MCF 10A (cell line): Measurements from ENCODE around the gene C12orf43. TPM values are rescaled to one million over a fixed set of nuclear protein-coding genes. Genes with fewer than 3 reads are reported as not detected.

Experiments
- BruUV-seq: library from RNA; stranded (reverse); fragments of 400-500 nt; replicated peaks from 2 replicates; lab custom pipeline; 2021; lab: Mats Ljungman, UMichigan
- CTCF ChIA-PET: fragments of 300-600 bp; sonication (Branson Sonifier 250); formaldehyde crosslinking; extraction: SDS; loops from one replicate; lab custom pipeline; 2021; ENCODE audit warnings: antibody characterized with exemption, inconsistent platforms; lab: Yijun Ruan, JAX
- POLR2A ChIA-PET: fragments of 300-600, 350-650 bp; sonication (Branson Sonifier 250); formaldehyde crosslinking; extraction: SDS; loops from one replicate; lab custom pipeline; 2020; ENCODE audit warnings: antibody characterized with exemption, inconsistent platforms; lab: Yijun Ruan, JAX
- DNase-seq: peaks from one replicate; pipeline ENCODE4 v3.0.0-alpha.2; 2018; ENCODE audit not compliant: unreplicated experiment
- H3K27ac Mint-ChIP-seq: one replicate; pipeline ENCODE4 v1.8.0; 2022; ENCODE audit warnings: mild to moderate bottlenecking, low read depth, mixed read lengths; ENCODE audit not compliant: unreplicated experiment
- H3K27me3 Mint-ChIP-seq: one replicate; pipeline ENCODE4 v1.8.0; 2022; ENCODE audit warnings: mixed read lengths; ENCODE audit not compliant: insufficient read depth, unreplicated experiment
- H3K36me3 Mint-ChIP-seq: one replicate; pipeline ENCODE4 v1.8.0; 2022; ENCODE audit warnings: mild to moderate bottlenecking, moderate library complexity, mixed read lengths; ENCODE audit not compliant: insufficient read depth, unreplicated experiment
- H3K4me1 Mint-ChIP-seq: one replicate; pipeline ENCODE4 v1.8.0; 2022; ENCODE audit warnings: mixed read lengths; ENCODE audit not compliant: insufficient read depth, unreplicated experiment
- H3K4me3 Mint-ChIP-seq: one replicate; pipeline ENCODE4 v1.8.0; 2022; ENCODE audit warnings: mild to moderate bottlenecking, moderate library complexity, mixed read lengths; ENCODE audit not compliant: unreplicated experiment
- H3K9me3 Mint-ChIP-seq: one replicate; pipeline ENCODE4 v1.8.0; 2022; ENCODE audit warnings: mixed read lengths; ENCODE audit not compliant: unreplicated experiment
- intact Hi-C: fragments of 100-400 bp; cut with micrococcal nuclease; formaldehyde crosslinking; loops from 2 replicates; pipeline ENCODE4 v1.14.1; 2022
- total RNA-seq: library from RNA; stranded (reverse); gene quantifications from 2 replicates; pipeline ENCODE4 v1.2.3, GENCODE V29; 2022
- TF ChIP-seq, protein P1 (sequence below): fragments of 200-600 bp; IDR thresholded peaks from one replicate; pipeline ENCODE4 v1.8.0; 2022; ENCODE audit warnings: antibody characterized with exemption, mild to moderate bottlenecking; ENCODE audit not compliant: unreplicated experiment

C12orf43 gene
- total RNA-seq, 1 experiment from 2014 or later, result 18.9 TPM

DNA sequence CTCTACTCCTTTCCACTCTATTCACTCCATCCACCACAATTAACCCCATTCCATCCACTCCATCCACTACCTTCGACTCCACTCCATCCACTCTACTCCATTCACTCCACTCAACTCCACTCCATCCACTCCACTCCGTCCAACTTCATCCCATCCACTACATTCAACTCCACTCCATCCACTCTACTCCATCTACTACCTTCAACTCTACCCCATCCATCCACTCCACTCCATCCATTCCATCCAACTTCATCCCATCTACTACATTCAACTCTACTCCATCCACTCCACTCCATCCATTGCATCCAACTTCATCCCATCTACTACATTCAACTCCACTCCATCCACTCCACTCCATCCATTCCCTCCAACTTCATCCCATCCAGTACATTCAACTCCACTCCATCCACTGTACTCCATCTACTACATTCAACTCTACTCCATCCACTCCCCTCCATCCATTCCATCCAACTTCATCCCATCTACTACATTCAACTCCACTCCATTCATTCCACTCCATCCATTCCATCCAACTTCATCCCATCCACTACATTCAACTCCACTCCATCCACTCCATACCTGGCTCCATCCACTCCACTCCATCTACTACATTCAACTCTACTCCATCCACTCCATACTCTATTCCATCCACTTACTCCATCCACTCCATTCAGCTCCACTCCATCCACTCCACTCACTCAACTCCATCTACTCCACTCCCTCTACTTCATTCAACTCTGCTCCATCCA, 21.5 kb downstream of the C12orf43 start:
- BruUV-seq, result no TSS peak
- intact Hi-C loops, result no loop called here
- no peak overlapping the region for H3K4me3 Mint-ChIP-seq
- no peak overlapping the region for H3K27ac Mint-ChIP-seq
- peaks cover 5% of the 10 kb centered on the region for H3K36me3 Mint-ChIP-seq
- no peak for DNase-seq
- POLR2A ChIA-PET, result no interaction called here
- CTCF ChIA-PET, result no interaction called here
- no peaks in the 10 kb centered on the region for H3K4me1 Mint-ChIP-seq
- peaks cover 35% of the 10 kb centered on the region for H3K27me3 Mint-ChIP-seq
- TF ChIP-seq, protein P1, sequence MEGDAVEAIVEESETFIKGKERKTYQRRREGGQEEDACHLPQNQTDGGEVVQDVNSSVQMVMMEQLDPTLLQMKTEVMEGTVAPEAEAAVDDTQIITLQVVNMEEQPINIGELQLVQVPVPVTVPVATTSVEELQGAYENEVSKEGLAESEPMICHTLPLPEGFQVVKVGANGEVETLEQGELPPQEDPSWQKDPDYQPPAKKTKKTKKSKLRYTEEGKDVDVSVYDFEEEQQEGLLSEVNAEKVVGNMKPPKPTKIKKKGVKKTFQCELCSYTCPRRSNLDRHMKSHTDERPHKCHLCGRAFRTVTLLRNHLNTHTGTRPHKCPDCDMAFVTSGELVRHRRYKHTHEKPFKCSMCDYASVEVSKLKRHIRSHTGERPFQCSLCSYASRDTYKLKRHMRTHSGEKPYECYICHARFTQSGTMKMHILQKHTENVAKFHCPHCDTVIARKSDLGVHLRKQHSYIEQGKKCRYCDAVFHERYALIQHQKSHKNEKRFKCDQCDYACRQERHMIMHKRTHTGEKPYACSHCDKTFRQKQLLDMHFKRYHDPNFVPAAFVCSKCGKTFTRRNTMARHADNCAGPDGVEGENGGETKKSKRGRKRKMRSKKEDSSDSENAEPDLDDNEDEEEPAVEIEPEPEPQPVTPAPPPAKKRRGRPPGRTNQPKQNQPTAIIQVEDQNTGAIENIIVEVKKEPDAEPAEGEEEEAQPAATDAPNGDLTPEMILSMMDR, result no peak
- H3K9me3 Mint-ChIP-seq, result peaks cover 16% of the 10 kb centered on the region

DNA sequence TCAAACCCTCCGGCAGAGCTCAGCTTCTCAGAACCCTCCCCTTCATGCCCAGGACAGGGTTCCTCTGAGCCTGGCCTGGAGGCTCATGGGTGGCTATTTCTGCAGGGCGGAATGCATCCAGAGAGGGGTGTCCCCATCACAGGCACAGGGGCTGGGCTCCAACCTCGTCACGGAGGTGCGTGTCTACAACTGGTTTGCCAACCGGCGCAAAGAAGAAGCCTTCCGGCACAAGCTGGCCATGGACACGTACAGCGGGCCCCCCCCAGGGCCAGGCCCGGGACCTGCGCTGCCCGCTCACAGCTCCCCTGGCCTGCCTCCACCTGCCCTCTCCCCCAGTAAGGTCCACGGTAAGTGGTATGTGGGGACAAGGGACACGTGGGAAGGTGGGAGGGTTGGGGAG, 22.2 kb downstream of the C12orf43 start:
- DNase-seq, result no peak
- intact Hi-C loops, result no loop called here
- no TSS peak for BruUV-seq
- peaks cover 5% of the 10 kb centered on the region for H3K36me3 Mint-ChIP-seq
- TF ChIP-seq, protein P1, result no peak
- no peaks in the 10 kb centered on the region for H3K4me1 Mint-ChIP-seq
- POLR2A ChIA-PET, result no interaction called here
- H3K4me3 Mint-ChIP-seq, result no peak overlapping the region
- peaks cover 35% of the 10 kb centered on the region for H3K27me3 Mint-ChIP-seq
- H3K9me3 Mint-ChIP-seq, result peaks cover 16% of the 10 kb centered on the region
- H3K27ac Mint-ChIP-seq, result no peak overlapping the region
- CTCF ChIA-PET, result no interaction called here

DNA sequence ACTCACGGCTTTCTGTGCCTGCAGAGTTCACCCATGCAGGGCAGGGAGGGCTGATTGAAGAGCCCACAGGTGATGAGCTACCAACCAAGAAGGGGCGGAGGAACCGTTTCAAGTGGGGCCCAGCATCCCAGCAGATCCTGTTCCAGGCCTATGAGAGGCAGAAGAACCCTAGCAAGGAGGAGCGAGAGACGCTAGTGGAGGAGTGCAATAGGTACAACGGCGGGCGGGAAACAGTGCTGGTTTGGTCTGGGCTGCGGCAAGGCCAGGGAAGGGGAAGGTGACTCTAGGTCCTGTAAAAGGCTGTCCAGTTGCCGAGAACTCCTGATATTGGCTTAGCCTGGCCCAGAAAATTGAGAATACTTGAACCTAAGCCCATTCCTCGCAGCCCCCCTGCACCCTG, 22.8 kb downstream of the C12orf43 start:
- H3K4me3 Mint-ChIP-seq, result no peak overlapping the region
- H3K27ac Mint-ChIP-seq, result no peak overlapping the region
- DNase-seq, result no peak
- H3K4me1 Mint-ChIP-seq, result no peaks in the 10 kb centered on the region
- intact Hi-C loops, result no loop called here
- BruUV-seq, result no TSS peak
- TF ChIP-seq, protein P1, result no peak
- POLR2A ChIA-PET, result interaction anchor here (2.2 kb wide), 1 partner anchor 10 kb away, joined by 6 read pairs; no protein-coding TSS in a partner anchor
- peaks cover 16% of the 10 kb centered on the region for H3K9me3 Mint-ChIP-seq
- CTCF ChIA-PET, result no interaction called here
- peaks cover 35% of the 10 kb centered on the region for H3K27me3 Mint-ChIP-seq
- H3K36me3 Mint-ChIP-seq, result peaks cover 5% of the 10 kb centered on the region

DNA sequence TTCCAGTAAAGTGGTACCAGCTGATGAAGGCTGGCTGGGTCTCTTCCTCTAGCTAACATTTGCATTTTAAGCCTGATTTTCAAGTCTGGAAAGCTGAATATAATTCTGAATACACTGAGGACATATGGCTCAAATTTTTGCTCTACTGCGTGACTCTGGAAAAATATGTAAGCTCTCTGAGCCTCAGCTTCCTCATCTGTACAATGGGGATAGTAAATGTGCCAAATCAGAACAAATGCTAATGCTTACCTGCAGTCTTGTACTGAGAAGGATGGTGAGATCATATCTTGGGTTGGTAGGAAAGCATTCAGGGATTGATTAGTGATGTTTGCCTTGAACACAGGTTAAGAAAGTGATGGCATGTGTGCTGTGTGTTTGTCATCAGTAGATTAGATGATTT, 23.3 kb downstream of the C12orf43 start:
- no peak for DNase-seq
- no peak overlapping the region for H3K4me3 Mint-ChIP-seq
- TF ChIP-seq, protein P1, result no peak
- H3K27ac Mint-ChIP-seq, result no peak overlapping the region
- CTCF ChIA-PET, result interaction anchor here (0.6 to 1.7 kb wide), 3 partner anchors 22 to 636 kb away, joined by 3 to 4 read pairs (median 3); no protein-coding TSS in a partner anchor
- no TSS peak for BruUV-seq
- H3K4me1 Mint-ChIP-seq, result no peaks in the 10 kb centered on the region
- peaks cover 35% of the 10 kb centered on the region for H3K27me3 Mint-ChIP-seq
- intact Hi-C loops, result no loop called here
- H3K36me3 Mint-ChIP-seq, result peaks cover 4% of the 10 kb centered on the region
- peaks cover 16% of the 10 kb centered on the region for H3K9me3 Mint-ChIP-seq
- POLR2A ChIA-PET, result interaction anchor here (2.2 kb wide), 1 partner anchor 10 kb away, joined by 6 read pairs; no protein-coding TSS in a partner anchor
